IPS DF 6.9 (cell line): ENCODE results near the gene COG6.

Source experiments
- DNase-seq: peaks from one replicate; pipeline ENCODE4 v3.0.0-alpha.2; 2013; ENCODE audit warnings: low read depth, low spot score
- H3K27ac ChIP-seq: one replicate; pipeline ENCODE4 v1.5.1; 2013; ENCODE audit warnings: low read length, control low read depth
- H3K27me3 ChIP-seq: 2 replicates; pipeline ENCODE4 v1.6.1; 2013; ENCODE audit warnings: mild to moderate bottlenecking, low read length; ENCODE audit not compliant: control insufficient read depth, insufficient read depth
- H3K36me3 ChIP-seq: 2 replicates; pipeline ENCODE4 v1.6.1; 2013; ENCODE audit warnings: low read length; ENCODE audit not compliant: control insufficient read depth, insufficient read depth
- H3K4me1 ChIP-seq: 2 replicates; pipeline ENCODE4 v1.6.1; 2013; ENCODE audit warnings: low read length; ENCODE audit not compliant: control insufficient read depth, insufficient read depth
- H3K4me3 ChIP-seq: 2 replicates; pipeline ENCODE4 v1.5.1; 2013; ENCODE audit warnings: mild to moderate bottlenecking, low read length
- H3K9me3 ChIP-seq: 2 replicates; pipeline ENCODE4 v1.6.1; 2013; ENCODE audit warnings: low read length, inconsistent platforms; ENCODE audit not compliant: control insufficient read depth, insufficient read depth
- WGBS: extraction: QIAGEN DNeasy Blood & Tissue Kit; methylation state at CpG from one replicate; pipeline ENCODE4 v1.1.7; 2013; ENCODE audit warnings: mixed read lengths, missing lambda C conversion rate; ENCODE audit not compliant: insufficient read length, insufficient coverage; 5-methylcytosine and 5-hydroxymethylcytosine counted together

Gene COG6

GRCh38 chr13:39655569-39656324, at the start of gene COG6:
TSS of gene COG6 (plus strand) at chr13:39655662. CDS start at chr13:39655727, 65 bp downstream.
- Histone ChIP-seq H3K4me3 (peak within 1 kb of the TSS; percentile 89; the same call in 1 of the 2 replicates), H3K36me3 (no peaks in the 10 kb centered on the region), H3K27ac (no peak within 1 kb of the TSS), H3K4me1 (no peaks in the 10 kb centered on the region), H3K9me3 (no peaks in the 10 kb centered on the region), H3K27me3 (no peaks in the 10 kb centered on the region)
- DNase-seq = peak; percentile 84
- WGBS = no CpG with 5 or more reads among the region's 59 CpGs

- Histone ChIP-seq H3K4me3 (no peak overlapping the region), H3K27ac (no peak overlapping the region), H3K27me3 (no peaks in the 10 kb centered on the region; the same call in 1 of the 2 replicates), H3K36me3 (no peaks in the 10 kb centered on the region), H3K4me1 (no peaks in the 10 kb centered on the region), H3K9me3 (no peaks in the 10 kb centered on the region)
- no peak for DNase-seq
- WGBS = no CpG with 5 or more reads among the region's 3 CpGs
Measured at GRCh38 chr13:39605677-39606320, 49.7 kb upstream of the COG6 start.

GRCh38 chr13:39607876-39608275, 47.6 kb upstream of the COG6 start:
- Histone ChIP-seq H3K4me1 (no peaks in the 10 kb centered on the region), H3K36me3 (no peaks in the 10 kb centered on the region), H3K27ac (no peak overlapping the region), H3K4me3 (no peak overlapping the region), H3K27me3 (no peaks in the 10 kb centered on the region), H3K9me3 (no peaks in the 10 kb centered on the region)
- WGBS = no CpG with 5 or more reads among the region's 4 CpGs
- DNase-seq = no peak

- H3K27me3 ChIP-seq = no peaks in the 10 kb centered on the region
- WGBS = 100% methylated on average over 1 of the region's 5 CpGs
- H3K27ac ChIP-seq = no peak overlapping the region
- no peak overlapping the region for H3K4me3 ChIP-seq
- no peak for DNase-seq
- H3K4me1 ChIP-seq = no peaks in the 10 kb centered on the region
- H3K36me3 ChIP-seq = no peaks in the 10 kb centered on the region
- H3K9me3 ChIP-seq = no peaks in the 10 kb centered on the region
Measured at GRCh38 chr13:39612023-39612637, 43.3 kb upstream of the COG6 start.

GRCh38 chr13:39616087-39616694, 39.3 kb upstream of the COG6 start:
- no peak overlapping the region for H3K4me3 ChIP-seq
- no CpG with 5 or more reads among the region's 10 CpGs for WGBS
- H3K36me3 ChIP-seq = no peaks in the 10 kb centered on the region
- no peaks in the 10 kb centered on the region for H3K4me1 ChIP-seq
- H3K9me3 ChIP-seq = no peaks in the 10 kb centered on the region
- peak; percentile 76 for DNase-seq
- no peak overlapping the region for H3K27ac ChIP-seq
- no peaks in the 10 kb centered on the region for H3K27me3 ChIP-seq

- no CpG with 5 or more reads among the region's 1 CpG for WGBS
- H3K4me3 ChIP-seq = no peak overlapping the region
- DNase-seq = no peak
Measured at GRCh38 chr13:39618561-39618960, 36.9 kb upstream of the COG6 start.

GRCh38 chr13:39623466-39623865, 32.0 kb upstream of the COG6 start:
- no CpG with 5 or more reads among the region's 1 CpG for WGBS
- no peak for DNase-seq
- no peaks in the 10 kb centered on the region for H3K27me3 ChIP-seq
- H3K9me3 ChIP-seq = no peaks in the 10 kb centered on the region
- no peak overlapping the region for H3K27ac ChIP-seq
- no peaks in the 10 kb centered on the region for H3K4me1 ChIP-seq
- H3K36me3 ChIP-seq = no peaks in the 10 kb centered on the region
- no peak overlapping the region for H3K4me3 ChIP-seq

More at GRCh38 chr13:39618561-39618960, 36.9 kb upstream of the COG6 start:
- Histone ChIP-seq H3K27ac (no peak overlapping the region), H3K9me3 (no peaks in the 10 kb centered on the region), H3K36me3 (no peaks in the 10 kb centered on the region), H3K4me1 (no peaks in the 10 kb centered on the region), H3K27me3 (no peaks in the 10 kb centered on the region)

GRCh38 chr13:39631307-39631706, 24.2 kb upstream of the COG6 start:
- no peaks in the 10 kb centered on the region for H3K36me3 ChIP-seq
- H3K9me3 ChIP-seq = no peaks in the 10 kb centered on the region
- H3K4me1 ChIP-seq = no peaks in the 10 kb centered on the region
- no peaks in the 10 kb centered on the region for H3K27me3 ChIP-seq
- no peak overlapping the region for H3K27ac ChIP-seq
- no CpG with 5 or more reads among the region's 1 CpG for WGBS
- no peak overlapping the region for H3K4me3 ChIP-seq
- DNase-seq = no peak

GRCh38 chr13:39632994-39633393, 22.5 kb upstream of the COG6 start:
- Histone ChIP-seq H3K9me3 (no peaks in the 10 kb centered on the region), H3K27me3 (no peaks in the 10 kb centered on the region), H3K27ac (no peak overlapping the region), H3K36me3 (no peaks in the 10 kb centered on the region), H3K4me3 (no peak overlapping the region), H3K4me1 (no peaks in the 10 kb centered on the region)
- DNase-seq = no peak

- Histone ChIP-seq H3K4me1 (no peaks in the 10 kb centered on the region), H3K27me3 (no peaks in the 10 kb centered on the region), H3K27ac (no peak overlapping the region), H3K9me3 (no peaks in the 10 kb centered on the region), H3K4me3 (no peak overlapping the region), H3K36me3 (no peaks in the 10 kb centered on the region)
- DNase-seq = no peak
- no CpG with 5 or more reads among the region's 1 CpG for WGBS
Measured at GRCh38 chr13:39635564-39635963, 19.9 kb upstream of the COG6 start.
